ENCODE measurements around the gene DIAPH3.
A peak's percentile ranks its signal among the peaks of the same experiment; 100 is the strongest.

DIAPH3 gene

GRCh38 chr13:59635589-59635988 lies 528.1 kb downstream of the DIAPH3 start:
- ChIA-PET CTCF (interaction anchor here (0.8 kb wide), 1 partner anchor 193 kb away, joined by 3 read pairs; no protein-coding TSS in a partner anchor), POLR2A (no interaction called here)
- no peak for TF ChIP-seq ZNF596 (tag by site-specific recombination; IDR thresholded peaks at IDR 0.05)
- TF ChIP-seq ZNF792 (tag by site-specific recombination; IDR thresholded peaks at IDR 0.05), result no peak
- no peak for TF ChIP-seq ZNF677 (tag by site-specific recombination; IDR thresholded peaks at IDR 0.05)
- no peak for TF ChIP-seq ZNF548 (tag by site-specific recombination; IDR thresholded peaks at IDR 0.05)
- no peak for TF ChIP-seq ZNF843 (tag by site-specific recombination; IDR thresholded peaks at IDR 0.05)
- no peak for TF ChIP-seq ZNF580 (tag by site-specific recombination; IDR thresholded peaks at IDR 0.05)
- no peak for TF ChIP-seq ZNF132 (tag by site-specific recombination; IDR thresholded peaks at IDR 0.05; ENCODE audit: borderline replicate concordance)
- no peak for TF ChIP-seq IKZF3 (tag by site-specific recombination; IDR thresholded peaks at IDR 0.05)
- TF ChIP-seq ZNF398 (tag by site-specific recombination; IDR thresholded peaks at IDR 0.05), result no peak
- TF ChIP-seq ZNF558 (tag by site-specific recombination; IDR thresholded peaks at IDR 0.05), result no peak
- H3K27ac ChIP-seq (ENCODE audit: extremely low read depth, low read depth, low read length), result no peak overlapping the region
- no peaks in the 10 kb centered on the region for H3K4me1 ChIP-seq (ENCODE audit: control insufficient read depth, insufficient read depth, low read length)
- H3K36me3 ChIP-seq (ENCODE audit: control insufficient read depth in 2 of 2, insufficient read depth in 1 of 2, low read length in 2 of 2), result no peaks in the 10 kb centered on the region
- no peak overlapping the region for H3K4me3 ChIP-seq (ENCODE audit: low read depth, low read length)
- H3K9me3 ChIP-seq (ENCODE audit: control insufficient read depth, insufficient read depth, low read depth, low read length), result no peaks in the 10 kb centered on the region

DNA sequence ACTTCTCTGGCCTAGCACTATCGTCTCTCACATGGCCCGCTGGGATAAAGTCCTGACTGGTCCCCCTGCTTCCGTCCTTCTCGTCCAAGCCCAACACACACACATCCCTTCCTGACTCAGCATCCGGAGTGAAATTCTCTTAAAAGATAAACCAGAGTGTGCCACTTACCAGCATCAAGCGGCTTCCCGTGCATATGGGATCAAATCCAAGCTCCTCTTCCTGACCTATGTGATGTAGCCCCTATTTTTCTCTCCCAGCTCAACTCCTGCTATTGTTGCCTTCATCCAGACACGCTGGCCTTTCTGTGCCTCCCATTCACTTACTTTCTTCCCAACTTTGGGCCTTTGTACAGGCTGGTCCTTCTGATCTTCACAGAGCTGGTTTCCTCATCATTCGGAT lies 530.4 kb downstream of the DIAPH3 start:
- Histone ChIP-seq H3K4me3 (ENCODE audit: low read depth, low read length) (no peak overlapping the region), H3K27ac (ENCODE audit: extremely low read depth, low read depth, low read length) (no peak overlapping the region), H3K4me1 (ENCODE audit: control insufficient read depth, insufficient read depth, low read length) (no peaks in the 10 kb centered on the region), H3K9me3 (ENCODE audit: control insufficient read depth, insufficient read depth, low read depth, low read length) (no peaks in the 10 kb centered on the region), H3K36me3 (ENCODE audit: control insufficient read depth in 2 of 2, insufficient read depth in 1 of 2, low read length in 2 of 2) (no peaks in the 10 kb centered on the region)
- TF ChIP-seq ZNF747 (tag by site-specific recombination; IDR thresholded peaks at IDR 0.05), result no peak
- TF ChIP-seq ZNF366 (tag by site-specific recombination; conservative IDR thresholded peaks at IDR 0.05), result no peak
- TF ChIP-seq ZNF776 (tag by site-specific recombination; IDR thresholded peaks at IDR 0.05; ENCODE audit: borderline replicate concordance), result no peak
- no peak for TF ChIP-seq KLF9 (tag by site-specific recombination; IDR thresholded peaks at IDR 0.05; ENCODE audit: low read depth)
- no peak for TF ChIP-seq ZNF623 (tag by site-specific recombination; IDR thresholded peaks at IDR 0.05)
- TF ChIP-seq ZNF449 (tag by site-specific recombination; IDR thresholded peaks at IDR 0.05), result peak; percentile 74; the same call in 1 of the 2 replicates
- POLR2A ChIA-PET, result no interaction called here
- CTCF ChIA-PET, result no interaction called here

- POLR2A ChIA-PET, result no interaction called here
- Histone ChIP-seq H3K4me3 (ENCODE audit: low read depth, low read length) (no peak overlapping the region), H3K27ac (ENCODE audit: extremely low read depth, low read depth, low read length) (no peak overlapping the region), H3K9me3 (ENCODE audit: control insufficient read depth, insufficient read depth, low read depth, low read length) (no peaks in the 10 kb centered on the region), H3K36me3 (ENCODE audit: control insufficient read depth in 2 of 2, insufficient read depth in 1 of 2, low read length in 2 of 2) (no peaks in the 10 kb centered on the region), H3K4me1 (ENCODE audit: control insufficient read depth, insufficient read depth, low read length) (no peaks in the 10 kb centered on the region)
- CTCF ChIA-PET, result no interaction called here
- no peak for TF ChIP-seq ZNF433 (tag by site-specific recombination; IDR thresholded peaks at IDR 0.05; ENCODE audit: low read depth)
- no peak for TF ChIP-seq MZF1 (tag by site-specific recombination; IDR thresholded peaks at IDR 0.05; ENCODE audit: borderline replicate concordance)
- TF ChIP-seq ZBTB48 (tag by site-specific recombination; IDR thresholded peaks at IDR 0.05), result no peak
- no peak for TF ChIP-seq ZNF391 (tag by site-specific recombination; IDR thresholded peaks at IDR 0.05; ENCODE audit: borderline replicate concordance, low read depth)
- no peak for TF ChIP-seq ZNF48 (tag by site-specific recombination; IDR thresholded peaks at IDR 0.05)
- TF ChIP-seq KLF1 (tag by site-specific recombination; IDR thresholded peaks at IDR 0.05), result no peak
- TF ChIP-seq, protein P1, sequence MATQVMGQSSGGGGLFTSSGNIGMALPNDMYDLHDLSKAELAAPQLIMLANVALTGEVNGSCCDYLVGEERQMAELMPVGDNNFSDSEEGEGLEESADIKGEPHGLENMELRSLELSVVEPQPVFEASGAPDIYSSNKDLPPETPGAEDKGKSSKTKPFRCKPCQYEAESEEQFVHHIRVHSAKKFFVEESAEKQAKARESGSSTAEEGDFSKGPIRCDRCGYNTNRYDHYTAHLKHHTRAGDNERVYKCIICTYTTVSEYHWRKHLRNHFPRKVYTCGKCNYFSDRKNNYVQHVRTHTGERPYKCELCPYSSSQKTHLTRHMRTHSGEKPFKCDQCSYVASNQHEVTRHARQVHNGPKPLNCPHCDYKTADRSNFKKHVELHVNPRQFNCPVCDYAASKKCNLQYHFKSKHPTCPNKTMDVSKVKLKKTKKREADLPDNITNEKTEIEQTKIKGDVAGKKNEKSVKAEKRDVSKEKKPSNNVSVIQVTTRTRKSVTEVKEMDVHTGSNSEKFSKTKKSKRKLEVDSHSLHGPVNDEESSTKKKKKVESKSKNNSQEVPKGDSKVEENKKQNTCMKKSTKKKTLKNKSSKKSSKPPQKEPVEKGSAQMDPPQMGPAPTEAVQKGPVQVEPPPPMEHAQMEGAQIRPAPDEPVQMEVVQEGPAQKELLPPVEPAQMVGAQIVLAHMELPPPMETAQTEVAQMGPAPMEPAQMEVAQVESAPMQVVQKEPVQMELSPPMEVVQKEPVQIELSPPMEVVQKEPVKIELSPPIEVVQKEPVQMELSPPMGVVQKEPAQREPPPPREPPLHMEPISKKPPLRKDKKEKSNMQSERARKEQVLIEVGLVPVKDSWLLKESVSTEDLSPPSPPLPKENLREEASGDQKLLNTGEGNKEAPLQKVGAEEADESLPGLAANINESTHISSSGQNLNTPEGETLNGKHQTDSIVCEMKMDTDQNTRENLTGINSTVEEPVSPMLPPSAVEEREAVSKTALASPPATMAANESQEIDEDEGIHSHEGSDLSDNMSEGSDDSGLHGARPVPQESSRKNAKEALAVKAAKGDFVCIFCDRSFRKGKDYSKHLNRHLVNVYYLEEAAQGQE (tag by site-specific recombination; IDR thresholded peaks at IDR 0.05), result no peak
Observed at GRCh38 chr13:59631271-59631670, 532.5 kb downstream of the DIAPH3 start.
